Measurements from ENCODE around the gene DNAJC21.
"Not testable (repeated sequence)": the region's sequence is repeated elsewhere in the genome, so short reads cannot be mapped to it uniquely, and the experiment has no call there.

Gene DNAJC21

DNA sequence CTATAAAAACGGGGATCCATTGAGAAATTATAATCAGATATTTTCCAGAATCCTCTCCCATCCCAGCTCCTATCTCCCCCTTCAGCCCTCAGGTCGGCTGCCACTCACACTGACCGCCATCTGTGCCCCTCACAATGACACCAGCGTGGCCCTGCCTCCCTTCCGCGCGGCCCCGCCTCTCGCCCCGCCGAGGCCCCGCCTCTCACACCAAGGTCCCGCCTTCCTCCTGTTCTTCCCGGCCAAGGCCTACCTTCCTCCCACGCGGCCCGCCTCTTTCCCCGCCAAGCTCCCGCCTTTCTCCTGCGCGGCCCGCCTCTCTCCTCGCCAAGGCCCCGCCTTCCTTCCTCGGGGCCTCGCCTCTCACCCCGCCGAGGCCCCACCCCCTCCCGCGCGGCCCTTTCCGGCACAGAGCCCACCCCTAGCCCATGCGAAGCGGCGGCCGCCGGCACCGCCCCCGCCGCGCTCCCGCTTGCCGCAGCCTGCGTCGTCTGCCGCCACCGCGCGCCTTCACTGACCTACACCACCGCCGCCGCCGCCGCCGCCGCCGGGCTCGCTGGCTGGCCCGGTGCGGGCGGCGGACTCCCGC lies at the start of gene DNAJC21:
Gene DNAJC21, plus strand, starts transcription at position 426 of the 586 bp plus-strand sequence. CDS start 261 bp downstream, outside the sequence.
- peak; percentile 99 for DNase-seq

- DNase-seq = no peak
Measured at GRCh38 chr5:34881246-34881645, 48.1 kb upstream of the DNAJC21 start.

- DNase-seq = peak; percentile 33 to 57
Measured at GRCh38 chr5:34886392-34887119, 42.8 kb upstream of the DNAJC21 start.

DNA sequence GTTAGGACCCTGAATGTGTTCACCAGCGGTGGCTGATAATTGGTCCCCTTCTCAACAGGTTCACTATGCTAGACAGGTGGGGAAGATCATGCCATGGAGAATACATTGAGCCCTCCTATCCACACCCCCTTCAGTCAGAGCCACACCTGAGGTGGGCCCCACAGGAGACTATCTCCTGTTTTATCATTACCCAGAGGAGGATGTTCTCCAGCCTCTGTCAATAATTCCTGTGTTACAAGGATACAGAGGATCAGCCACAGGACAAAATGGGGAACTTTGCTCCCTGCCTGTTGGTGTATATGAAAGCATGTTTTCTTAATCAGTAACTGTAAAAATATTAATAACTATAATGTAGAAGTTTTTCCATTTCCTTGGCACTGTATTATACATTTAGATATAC lies 40.0 kb upstream of the DNAJC21 start:
- no peak for DNase-seq

- no peak for DNase-seq
Measured at GRCh38 chr5:34891981-34892380, 37.4 kb upstream of the DNAJC21 start.

GRCh38 chr5:34892414-34892813 lies 36.9 kb upstream of the DNAJC21 start:
- DNase-seq = no peak

DNA sequence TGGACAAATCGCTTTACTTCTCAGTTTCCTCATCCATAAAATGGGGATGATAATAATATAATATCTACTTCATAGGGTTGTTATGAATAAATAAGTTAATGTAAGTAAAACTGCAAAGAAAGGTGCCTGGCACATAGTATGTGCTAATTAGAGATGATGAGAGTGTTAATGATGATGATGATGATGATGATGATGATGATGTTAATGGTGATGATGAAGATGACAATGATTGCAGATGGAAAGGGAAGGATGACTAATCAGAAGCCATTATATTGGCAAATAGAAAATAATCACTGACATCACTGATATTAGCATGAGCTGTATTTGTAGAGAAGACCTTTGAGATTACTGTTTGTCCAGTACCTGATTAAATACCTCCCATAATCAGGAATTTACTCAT lies 34.6 kb upstream of the DNAJC21 start:
- no peak for DNase-seq

DNA sequence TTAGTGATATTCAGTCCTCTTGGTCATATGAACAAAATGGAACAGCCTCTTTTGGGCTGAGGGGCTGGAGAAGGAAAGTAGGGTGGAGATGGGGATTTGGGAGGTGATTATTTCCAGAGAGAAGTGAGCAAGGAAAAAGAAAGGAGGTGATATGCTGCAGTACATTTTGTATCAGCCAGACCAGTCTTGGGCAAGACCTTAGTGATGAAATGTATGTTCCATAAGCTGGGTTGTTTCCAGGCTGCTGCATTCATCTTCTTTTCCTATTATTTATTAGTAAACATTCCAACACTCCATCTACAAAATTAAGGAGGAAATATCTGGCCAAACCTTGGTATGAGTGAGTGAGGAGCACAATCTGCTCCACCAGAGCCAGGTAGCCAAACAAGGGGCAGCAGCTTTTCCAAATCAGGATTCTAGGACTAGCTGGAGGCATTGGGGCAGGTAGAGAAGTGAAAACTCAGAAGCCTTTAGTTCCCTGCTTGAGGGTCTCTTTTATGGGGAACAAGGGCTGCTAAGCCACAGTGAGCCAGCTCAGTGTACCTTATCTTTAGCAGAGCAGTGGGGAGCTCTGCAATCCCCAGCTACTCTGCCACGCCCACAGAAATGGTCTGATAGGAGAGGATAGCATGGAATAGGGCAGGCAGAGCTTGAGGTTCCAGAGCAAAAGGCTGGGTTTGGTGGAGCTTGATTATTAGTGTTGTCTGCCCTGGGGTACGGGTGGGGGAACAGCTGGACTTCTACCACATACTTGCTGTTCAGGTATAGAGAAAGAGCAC lies 33.5 kb upstream of the DNAJC21 start:
- no peak for DNase-seq

GRCh38 chr5:34897646-34898045 lies 31.7 kb upstream of the DNAJC21 start:
- DNase-seq = no peak

DNA sequence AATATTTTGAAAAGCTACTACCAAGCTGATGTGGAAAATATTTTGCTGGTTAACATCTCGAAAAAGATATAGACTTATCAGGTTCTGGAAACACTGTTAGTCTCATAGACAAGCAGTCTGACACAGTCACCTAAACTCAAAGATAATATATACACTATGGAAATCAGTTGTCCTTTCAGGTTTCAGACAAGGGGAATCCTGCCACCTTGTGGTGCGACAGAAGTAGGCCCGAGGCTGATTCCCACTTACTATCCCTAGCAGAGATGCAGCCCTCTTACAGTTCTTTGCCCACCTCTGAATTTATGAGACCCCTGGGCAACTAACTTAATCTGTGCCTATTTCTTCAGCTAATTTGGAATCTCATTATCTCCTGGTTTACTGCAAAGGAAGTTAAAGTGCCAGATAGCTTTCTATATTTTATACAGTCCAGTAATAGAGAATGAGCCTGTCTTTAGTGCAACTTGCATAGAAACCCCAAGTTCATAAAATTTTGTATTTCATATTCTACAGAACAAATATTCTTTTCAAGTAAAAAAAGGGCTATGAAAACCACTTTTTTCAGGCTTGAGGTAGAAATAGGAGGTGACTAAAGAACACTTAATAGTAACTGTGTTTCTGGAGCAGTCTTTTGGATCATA lies 31.0 kb upstream of the DNAJC21 start:
- DNase-seq = peak; percentile 28 to 75

- DNase-seq = no peak
Measured at GRCh38 chr5:34899066-34899465, 30.3 kb upstream of the DNAJC21 start.

DNA sequence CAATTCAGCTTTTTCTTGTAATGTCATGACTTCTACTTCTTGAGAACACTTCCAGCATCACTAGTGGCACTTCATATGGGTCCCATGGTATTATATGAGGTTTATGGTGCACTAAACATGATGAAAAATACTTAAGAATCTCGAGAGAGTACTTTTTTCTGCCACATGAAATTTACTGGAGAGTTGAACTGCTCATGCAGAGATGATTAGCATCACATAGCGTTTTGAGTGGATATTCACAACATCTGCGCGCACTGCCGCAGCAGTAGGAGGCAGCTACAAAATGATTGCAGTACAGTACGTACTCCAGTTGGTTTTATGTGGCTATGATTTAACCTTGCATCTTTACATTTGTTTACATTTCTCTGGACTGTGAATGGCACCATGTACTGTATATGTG lies 28.7 kb upstream of the DNAJC21 start:
- no peak for DNase-seq

DNA sequence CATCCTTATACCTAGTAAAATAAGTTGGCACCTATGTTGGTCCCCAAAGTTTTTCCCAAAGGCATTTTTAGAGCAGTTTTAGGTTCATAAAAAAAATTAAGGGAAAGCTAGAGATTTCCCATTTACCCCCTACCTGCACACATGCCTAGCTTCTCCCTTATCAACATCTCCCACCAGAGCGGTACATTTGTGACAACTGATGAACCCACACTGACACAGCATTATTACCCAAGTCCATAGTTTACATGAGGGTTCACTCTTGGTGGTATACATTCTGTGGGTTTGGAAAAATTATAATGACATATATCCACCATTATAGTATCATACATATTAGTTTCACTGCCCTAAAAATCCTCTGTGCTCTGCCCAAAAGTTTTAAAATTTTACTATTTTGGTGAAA lies 26.1 kb upstream of the DNAJC21 start:
- no peak for DNase-seq

- DNase-seq = no peak
Measured at GRCh38 chr5:34905564-34905963, 23.8 kb upstream of the DNAJC21 start.

GRCh38 chr5:34913072-34913471 lies 16.3 kb upstream of the DNAJC21 start:
- DNase-seq = no peak

- peak in 1 of 2 experiments; percentile 43 for DNase-seq
Measured at GRCh38 chr5:34914671-34915138, 14.7 kb upstream of the DNAJC21 start.

DNA sequence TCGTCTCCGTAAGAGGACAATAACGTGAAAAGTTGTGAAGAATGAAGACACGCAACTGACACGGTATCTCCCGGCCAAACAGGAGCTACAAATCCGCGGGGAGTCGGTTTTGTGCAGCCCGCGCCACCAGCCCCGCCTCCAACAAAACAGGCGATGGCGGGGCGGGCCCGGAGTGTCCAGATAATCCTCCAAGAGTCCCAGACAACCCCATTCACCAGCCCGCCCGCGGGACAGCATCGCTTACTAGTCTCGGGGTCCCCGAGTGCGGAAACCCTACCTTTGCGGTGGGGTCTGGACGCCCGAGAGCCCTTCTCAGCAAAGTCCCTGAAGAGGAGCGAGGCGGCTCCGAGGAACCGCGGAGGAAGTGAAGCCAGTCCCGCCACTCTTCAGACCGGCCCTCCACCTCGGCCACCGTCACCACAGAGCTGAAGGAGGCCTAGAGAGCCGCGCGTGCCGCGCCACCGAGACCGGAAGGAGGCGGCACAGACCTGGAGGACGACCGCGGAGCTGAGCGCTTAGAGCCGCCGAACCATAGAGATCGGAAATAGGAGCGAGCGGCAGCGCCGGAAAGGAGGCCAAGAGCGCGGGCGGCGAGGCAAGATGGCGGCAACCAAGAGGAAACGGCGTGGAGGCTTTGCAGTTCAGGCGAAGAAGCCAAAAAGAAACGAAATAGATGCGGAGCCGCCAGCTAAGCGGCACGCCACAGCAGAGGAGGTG lies 14.1 kb upstream of the DNAJC21 start, which contains the start of the genes BRIX1 and RAD1:
Gene BRIX1, plus strand, starts transcription at position 573 of the 717 bp plus-strand sequence. Its CDS starts 28 bp downstream, at position 601.
Gene RAD1, minus strand, starts transcription at position 366 of the 717 bp plus-strand sequence. CDS start 612 bp downstream, outside the sequence.
- DNase-seq = peak; percentile 95 to 98

DNA sequence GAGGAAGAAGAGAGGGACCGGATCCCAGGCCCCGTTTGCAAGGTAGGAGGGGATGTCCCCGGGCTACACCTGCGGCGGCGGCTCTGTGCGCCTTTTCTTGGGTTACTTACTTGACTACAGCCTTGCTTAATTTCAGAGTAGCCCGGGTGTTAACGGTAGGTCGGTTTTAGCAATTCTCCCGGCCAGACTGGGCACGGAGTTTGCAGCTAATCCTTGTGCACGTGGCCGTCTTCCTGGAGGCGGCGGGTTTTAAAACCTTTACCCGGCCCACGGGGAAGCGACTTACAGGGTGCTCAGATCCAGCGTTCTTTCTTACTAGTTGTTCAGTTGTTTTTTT lies 13.5 kb upstream of the DNAJC21 start:
- DNase-seq = no peak

GRCh38 chr5:34916518-34916917 lies 12.8 kb upstream of the DNAJC21 start:
- no peak for DNase-seq

GRCh38 chr5:34918025-34918424 lies 11.3 kb upstream of the DNAJC21 start:
- no peak for DNase-seq

- DNase-seq = no peak
Measured at GRCh38 chr5:34919077-34919476, 10.3 kb upstream of the DNAJC21 start.

GRCh38 chr5:34923256-34923655 lies 6.1 kb upstream of the DNAJC21 start:
- DNase-seq = not testable (repeated sequence)

Data from NCI-H524 (cell line).